HG02759 (cell line): ENCODE data around the gene RBMS1.
A peak's percentile ranks its signal among the peaks of the same experiment; 100 is the strongest.

Source experiments
- ATAC-seq: cut with Tn5 transposase; IDR thresholded peaks from one replicate; pipeline ENCODE4 v1.9.1; 2021; ENCODE audit warnings: mild to moderate bottlenecking, moderate library complexity; ENCODE audit not compliant: unreplicated experiment

Gene RBMS1, protein sequence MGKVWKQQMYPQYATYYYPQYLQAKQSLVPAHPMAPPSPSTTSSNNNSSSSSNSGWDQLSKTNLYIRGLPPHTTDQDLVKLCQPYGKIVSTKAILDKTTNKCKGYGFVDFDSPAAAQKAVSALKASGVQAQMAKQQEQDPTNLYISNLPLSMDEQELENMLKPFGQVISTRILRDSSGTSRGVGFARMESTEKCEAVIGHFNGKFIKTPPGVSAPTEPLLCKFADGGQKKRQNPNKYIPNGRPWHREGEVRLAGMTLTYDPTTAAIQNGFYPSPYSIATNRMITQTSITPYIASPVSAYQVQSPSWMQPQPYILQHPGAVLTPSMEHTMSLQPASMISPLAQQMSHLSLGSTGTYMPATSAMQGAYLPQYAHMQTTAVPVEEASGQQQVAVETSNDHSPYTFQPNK

DNA sequence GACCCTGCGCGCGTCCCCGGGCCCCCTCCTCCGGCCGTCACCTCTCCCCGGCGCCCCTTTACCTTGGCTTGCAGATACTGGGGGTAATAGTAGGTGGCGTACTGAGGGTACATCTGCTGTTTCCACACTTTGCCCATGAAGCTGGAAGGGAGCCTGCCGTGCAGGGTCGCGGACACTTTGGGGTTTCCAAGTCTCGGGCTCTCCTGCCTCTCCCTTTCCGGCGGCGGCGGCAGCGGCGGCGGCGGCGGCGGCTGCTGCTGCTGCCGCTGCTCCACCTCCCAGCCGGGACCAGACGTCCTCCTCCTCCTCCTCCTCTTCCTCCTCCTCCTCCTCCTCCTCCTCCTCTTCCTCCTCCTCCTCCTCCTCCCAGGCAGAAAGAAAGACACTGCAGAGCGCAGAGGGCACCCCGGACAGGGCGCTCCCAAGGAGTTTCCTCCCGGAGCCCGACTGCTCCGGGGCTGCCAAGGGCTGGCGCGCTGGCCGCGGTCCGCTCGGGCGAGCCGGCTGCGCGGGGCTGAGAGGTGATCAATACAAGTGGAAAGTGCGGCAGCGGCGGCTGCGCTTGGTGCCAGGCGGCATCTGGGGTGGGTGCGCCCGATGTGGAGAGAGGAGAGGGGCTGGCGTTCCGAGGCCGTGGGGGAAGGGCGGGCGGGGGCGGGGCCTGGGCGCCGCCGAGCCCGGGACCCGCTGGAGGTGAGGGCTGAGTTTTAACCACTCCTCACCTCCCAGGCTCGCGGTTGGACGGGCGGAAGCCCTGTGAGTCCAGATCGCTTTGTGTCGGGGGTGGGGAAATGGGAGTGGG lies at the start of gene RBMS1:
Gene RBMS1 (minus strand): TSS at position 581 of the 802 bp plus-strand sequence. CDS start 444 bp downstream, at position 137.
- peak; percentile 51 for ATAC-seq

DNA sequence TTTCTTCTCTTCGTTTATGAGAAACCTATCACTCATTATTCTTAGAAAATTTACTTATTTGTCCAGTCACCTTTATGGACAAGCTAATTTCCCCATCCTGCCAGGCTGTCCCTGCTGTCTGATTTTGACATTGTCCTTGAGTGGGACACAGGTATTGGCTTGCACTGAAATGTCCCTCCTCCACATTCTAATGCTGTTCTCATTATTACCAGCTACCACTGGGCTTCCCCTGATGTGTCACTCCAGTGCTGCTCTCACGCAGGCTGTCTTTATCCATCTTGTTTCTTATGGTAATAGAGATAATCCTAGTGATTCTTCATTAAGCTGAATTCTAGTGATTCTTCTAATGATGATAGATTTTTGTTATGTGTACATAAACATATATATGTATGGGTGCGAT lies 48.1 kb upstream of the RBMS1 start:
- no peak for ATAC-seq

DNA sequence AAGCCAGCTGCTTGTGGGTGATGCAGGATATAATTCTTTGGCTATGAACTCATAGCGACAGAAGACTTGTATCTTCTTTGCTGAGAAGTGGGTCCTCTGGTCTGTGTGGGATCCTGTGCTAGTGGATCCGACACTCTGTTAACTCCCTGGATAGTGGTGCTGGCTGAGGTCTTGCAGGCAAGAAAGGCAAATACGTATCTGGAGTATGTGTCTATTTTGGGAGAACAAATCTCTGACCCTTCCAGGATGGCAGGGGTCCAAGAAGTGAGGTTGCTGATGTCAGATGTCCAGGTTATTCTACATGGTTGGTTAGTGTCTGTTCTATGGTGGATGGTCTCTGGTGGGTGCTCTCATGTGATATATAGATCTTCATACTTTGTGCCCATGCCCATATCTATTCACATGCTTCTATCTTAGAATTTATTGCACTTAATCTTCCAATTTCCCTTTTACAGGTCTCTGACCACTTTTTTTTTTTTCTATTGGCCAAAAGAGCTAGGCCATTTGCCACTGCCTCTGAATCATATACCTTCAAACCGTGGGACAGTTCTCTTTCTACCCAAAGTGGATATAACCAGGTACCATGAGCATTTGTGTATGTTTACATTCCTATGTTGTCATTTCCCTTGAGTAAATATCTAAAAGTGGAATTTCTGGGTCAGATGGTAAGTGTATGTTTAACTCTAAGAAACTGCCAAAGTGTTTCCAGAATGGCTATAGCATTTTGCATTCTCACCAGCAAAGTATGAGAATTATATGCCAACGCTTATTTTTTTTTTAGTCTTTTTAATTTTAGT lies 45.1 kb upstream of the RBMS1 start:
- ATAC-seq, result no peak

DNA sequence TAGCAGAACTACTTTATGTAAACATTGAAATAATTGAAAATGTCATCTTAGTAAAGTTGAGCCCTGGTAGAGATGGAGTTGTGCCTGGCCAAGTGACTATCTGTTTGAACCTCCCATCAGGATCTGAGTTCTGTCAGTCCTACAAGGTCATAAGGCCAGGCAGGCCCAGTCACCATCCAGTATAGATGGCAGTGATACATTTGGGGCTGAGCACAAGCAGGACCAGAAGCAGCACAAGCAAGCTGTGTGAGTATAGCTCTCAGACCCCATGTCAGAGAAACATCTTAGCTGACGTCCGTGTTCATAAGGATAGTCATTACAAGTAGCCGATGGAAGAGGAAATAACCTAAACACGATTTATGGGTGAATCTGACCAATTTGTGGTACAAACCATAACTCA lies 44.5 kb upstream of the RBMS1 start:
- no peak for ATAC-seq

DNA sequence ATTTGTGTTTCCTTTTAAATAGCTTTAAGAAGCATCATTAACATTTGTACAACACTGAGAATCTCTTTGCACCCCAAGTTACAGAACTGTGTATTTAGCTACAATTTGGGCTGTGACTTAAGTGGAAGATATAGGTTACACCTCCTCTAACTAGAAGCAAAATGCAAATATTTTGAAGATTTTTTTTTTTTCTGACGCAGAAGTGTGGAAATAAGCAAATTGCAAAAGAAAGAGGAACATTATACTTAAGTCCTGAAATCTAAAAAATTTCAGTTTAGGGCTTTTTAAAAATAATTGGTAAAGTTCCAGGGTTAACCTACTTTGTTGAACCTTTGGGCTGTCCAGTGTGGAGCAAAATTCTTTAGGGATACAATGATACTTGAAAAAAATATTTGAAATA lies 41.4 kb upstream of the RBMS1 start:
- no peak for ATAC-seq

DNA sequence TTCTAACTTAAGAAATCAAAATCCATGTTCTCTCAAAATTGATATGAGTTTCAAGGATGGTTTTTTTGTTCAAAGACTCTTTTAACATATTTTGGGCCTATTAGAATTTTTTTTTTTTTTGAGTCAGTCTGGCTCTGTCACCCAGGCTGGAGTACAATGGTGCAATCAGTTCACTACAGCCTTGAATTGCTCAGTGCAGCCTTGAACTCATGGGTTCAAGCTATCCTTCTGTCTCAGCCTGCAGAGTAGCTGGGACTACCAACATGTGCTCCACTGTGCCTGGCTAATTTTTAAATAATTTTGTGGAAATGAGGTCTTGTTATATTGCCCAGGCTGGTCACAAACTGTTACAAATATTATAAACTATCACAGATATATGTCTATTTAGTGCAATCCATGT lies 40.6 kb upstream of the RBMS1 start:
- no peak for ATAC-seq

DNA sequence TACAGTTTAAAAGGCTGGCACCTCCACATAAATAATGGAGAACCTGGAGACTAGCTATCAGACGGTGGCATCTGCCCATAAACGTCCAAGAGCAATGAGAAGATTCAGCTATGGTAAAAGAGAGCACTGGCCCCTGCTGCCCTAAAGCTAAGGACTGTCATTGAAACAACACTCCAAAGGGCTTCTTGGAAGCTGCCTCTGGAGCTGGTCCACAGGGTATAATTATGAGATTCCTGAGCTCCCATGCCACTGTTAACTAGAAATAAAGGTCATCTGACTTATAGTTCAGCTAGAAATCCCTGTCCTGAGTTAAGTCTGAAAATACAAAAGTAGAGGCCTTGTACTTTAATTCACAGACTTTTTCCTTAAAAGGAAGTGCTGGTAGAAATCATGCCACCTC lies 39.9 kb upstream of the RBMS1 start:
- ATAC-seq, result no peak

DNA sequence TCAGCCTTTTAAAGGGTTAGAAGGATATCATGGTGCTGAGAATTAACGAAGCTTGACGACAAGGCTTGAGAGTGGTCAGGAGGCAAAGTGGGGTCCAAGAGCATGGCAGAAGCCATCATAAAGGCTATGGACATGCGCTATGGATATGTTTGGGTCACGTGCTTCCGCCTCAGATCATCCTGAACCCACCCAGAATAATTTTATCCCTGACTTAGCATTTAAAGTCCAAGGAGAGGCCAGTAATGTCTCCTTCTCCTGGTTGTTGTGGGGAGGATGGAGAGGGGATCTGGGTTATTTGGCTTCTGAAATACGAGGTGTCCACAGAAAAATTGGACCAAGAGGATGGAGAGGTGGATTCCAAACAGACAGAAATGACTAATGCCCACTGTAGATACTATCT lies 38.8 kb upstream of the RBMS1 start:
- no peak for ATAC-seq

DNA sequence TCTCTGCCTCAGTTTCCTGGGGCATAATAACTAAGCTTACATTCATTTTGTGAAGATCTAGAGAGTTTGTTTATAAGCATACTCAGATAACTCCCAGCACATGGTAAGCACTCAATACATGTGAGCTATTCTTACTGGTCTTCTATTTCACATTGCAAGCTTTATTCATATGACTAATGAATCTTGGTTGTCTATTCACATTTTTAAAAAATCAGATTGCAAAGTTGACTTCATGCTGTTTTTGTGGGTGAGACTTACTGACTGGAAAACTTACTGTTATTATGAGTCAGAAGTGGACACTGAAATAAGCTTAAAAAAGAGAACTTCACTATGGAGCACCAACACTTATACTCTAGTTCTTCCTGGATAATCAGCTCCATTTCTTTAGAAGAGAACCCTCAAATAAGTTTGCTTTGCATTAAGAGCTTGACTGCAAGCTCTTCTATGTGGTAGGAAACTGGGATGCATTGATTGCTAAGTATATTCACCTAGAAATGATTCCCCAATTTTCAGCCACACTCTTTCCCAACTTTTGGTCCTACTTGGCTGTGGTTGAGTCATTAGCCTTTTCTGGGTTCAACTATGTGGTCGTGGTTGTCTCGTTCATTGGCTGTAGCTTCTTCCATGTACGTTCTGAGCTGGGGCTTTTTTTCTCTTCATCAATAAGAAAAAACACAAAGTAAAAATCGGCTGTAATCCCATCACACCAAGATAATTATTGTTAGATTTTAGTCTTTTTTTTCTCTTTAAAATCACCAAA lies 29.5 kb upstream of the RBMS1 start:
- no peak for ATAC-seq

DNA sequence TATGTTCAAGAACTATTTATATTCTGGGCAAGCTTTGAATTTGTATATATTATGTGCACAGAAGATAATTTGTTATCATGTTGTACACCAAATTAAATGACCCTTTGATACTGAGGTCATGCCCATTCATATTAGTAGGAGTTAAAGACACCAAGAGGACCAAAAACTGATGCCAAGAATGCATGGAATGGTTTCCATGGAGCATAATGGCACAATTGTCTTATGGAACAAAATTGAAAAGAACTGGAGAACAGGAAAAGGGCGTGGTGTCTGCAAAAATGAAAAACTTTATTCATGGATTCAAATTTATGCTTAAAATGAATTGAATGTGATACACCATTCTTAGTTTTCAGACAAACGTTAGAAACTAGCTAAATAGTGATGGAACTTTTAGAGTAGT lies 24.1 kb upstream of the RBMS1 start:
- no peak for ATAC-seq

DNA sequence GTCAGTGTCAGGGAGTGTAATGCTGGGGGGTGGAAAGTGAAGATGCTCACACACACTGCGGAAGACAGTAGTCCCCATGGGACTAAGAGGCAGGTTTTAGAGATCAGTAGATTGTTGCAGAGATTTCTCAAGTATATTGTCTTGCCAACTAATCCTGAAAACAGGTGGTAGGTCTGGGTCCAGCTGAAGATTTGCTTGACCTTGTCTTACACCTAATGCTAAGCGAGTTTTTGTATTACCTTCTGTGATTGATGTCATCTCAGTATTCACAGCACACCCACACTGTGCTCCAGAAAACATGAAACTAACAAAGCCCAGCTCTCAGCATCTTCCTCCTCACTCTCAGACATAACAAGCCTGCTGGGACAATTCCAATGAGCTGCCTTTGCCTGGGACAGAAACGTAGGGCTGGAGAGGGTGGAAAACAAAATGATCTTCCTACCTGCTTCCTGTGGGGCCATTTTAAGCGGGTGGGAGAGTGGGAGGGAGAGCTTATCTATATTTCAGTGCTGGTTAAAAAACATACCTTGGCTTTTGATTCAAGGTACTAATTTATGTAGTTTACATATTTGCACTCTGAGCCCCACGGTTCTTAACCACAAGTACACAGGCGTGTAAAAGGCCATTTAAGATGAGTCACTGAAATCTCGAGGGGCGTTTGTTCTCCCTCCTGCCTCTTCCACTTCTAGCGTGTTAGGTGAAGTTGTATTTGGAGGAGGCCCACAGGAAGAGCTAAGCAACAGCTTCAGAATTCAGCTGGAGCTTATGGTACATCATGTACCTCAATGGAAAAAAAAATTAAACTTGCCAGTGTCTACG lies 23.1 kb upstream of the RBMS1 start:
- peak; percentile 63 for ATAC-seq

DNA sequence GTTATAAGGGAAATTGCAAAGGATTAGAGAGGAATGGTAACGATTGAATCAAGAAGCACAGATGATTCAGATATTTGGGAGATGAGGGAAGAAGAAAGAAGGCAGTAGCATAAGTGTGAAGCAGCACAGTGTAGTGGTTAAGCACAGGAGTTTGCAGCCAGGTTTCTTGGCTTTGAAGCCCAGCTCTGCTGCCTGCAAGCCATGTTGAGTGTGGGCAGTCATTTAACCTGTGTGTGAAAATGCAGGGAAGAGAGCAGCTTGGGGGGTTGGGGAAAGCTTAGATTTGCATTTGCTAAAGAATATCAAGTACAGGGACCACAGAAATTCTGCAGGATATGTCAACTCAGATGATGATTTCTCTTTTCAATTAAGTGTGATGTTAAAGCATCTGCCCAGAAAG lies 21.5 kb upstream of the RBMS1 start:
- no peak for ATAC-seq

DNA sequence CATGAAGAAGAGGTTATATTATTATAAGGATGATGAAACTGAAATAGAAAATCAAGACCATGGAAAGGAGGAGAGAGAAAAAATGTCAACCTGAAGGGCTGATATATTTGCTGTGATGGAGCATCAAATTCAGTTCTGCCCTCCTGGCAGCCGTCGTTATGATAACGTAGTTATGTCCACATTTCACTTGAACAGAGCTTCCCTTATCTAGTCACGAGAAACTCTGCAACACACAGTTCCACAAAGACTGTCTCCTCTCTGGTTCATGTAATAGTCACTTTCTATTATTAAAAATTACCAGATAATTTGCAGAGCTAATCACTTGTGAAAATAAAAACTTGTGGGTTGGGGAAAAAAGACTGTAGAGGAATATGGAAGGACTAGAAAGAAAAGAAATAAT lies 19.5 kb upstream of the RBMS1 start:
- no peak for ATAC-seq

DNA sequence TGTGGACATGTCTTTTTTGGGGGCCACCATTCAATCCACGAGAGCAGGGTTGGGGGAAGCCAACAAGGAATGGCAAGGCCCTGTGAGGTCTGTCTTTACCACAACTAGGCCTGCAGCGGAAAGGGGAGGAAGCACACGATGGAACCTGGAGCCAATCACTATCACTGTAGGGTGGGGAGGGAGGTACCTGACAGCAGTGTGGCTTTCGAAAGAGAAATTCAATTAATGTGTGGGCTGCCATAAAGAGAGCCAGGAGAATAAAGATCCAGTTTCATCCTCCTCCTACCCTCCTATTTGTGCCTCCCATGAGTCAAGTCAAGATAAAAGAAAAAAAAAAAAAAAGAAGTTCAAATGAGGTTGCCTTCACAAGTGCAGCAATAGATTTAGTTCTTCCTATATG lies 18.9 kb upstream of the RBMS1 start:
- no peak for ATAC-seq

DNA sequence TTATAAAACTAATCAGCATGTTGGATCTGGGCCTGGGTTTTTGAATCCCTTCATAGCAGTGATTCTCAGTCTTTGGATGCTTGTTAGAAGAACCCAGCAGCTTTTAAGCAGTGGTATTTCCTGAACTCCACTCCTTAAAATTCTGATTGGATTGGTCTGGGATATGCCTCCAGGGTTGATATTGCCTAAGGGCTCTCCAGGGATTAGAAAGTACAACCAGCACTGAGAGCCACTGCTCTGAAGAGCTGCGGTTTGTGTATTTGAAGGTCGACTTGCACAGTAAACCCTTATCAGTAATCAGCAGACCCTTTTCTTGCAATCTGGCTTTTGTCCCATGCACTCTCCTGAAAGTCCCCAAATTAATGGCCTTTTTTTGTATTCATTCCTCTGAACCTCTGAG lies 17.0 kb upstream of the RBMS1 start:
- ATAC-seq, result no peak

DNA sequence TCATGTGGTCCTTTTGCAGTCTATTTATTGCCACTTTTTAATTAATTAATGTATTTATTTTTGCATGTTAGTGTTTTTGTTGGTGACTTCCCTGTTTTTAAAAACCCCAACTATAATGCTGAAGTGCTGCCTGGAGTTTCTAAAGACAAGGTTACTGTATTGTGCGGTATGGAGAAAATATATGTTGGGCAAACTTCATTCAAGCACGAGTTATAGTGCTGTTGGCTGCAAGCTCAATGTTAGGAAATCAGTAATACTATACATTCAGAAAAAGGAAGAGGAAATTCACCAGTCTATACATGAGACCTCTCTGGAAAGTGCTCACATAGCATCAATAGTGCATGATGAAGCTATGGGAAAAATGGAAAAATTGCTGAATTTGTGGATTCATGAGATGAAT lies 15.4 kb upstream of the RBMS1 start:
- ATAC-seq, result no peak

DNA sequence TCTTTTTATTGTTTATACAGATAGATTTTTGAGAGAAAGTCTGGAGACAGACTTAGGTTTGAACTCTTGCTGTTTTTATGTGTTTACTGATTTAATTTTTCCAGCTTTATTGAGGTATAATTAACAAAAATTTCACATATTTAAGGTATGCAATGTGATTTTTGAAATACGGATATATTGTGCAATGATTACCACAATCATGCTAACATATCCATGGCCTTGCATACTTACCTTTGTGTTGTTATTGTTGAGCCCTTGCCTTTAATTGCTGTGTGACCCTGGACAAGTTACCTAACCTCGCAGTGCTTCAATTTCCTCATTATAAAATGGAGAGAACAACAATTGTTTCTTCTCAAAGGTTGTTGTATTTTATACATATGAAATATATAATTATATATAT lies 13.9 kb upstream of the RBMS1 start:
- ATAC-seq, result no peak

DNA sequence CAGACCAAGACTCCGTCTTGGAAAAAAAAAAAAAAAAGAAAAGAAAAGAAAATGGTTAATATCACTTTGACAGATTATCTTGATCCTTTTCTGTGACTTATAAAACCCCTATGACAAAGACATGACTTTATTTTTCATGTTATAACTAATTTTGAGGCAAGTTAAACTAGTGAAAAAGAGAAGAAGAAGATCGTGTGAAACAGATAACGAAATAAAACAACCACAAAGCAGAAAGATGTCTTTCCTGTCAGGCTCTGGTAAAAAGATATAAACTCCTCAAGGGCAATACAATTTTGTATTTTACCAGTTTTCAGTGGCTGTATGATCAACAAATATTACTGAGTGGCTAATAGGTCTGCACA lies 13.4 kb upstream of the RBMS1 start:
- no peak for ATAC-seq

DNA sequence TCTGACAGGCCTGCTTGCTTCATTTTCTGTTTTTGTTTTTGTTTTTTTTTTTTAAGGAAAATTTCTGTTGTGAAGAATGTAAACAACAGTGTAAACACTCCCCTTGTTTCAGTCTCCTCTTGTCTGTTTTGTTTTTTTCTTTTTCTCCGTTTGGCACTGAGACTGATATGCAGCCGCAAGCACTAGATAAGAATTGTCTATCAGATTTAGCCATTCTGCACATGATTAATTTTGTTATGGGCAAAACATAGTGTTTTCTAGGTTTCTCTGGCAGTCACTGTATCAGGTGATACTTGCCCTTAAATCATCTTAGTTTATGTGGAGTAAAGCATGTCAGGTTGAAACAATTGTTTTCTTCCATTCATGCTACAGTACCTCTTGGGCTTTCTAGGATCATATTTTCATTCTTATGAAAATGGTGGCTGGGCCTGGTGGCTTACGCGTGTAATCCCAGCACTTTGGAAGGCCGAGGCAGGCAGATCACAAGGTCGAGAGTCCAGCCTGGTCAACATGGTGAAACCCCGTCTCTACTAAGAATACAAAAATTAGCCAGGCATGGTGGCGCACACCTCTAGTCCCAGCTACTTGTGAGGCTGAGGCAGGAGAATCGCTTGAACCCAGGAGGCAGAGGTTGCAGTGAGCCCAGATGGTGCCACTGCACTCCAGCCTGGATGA lies 12.9 kb upstream of the RBMS1 start:
- ATAC-seq, result no peak
